ENCODE data around the gene DIP2B. TPM values are rescaled to one million over a fixed set of nuclear protein-coding genes. Genes with fewer than 3 reads are reported as not detected.
"Not testable (repeated sequence)": the region's sequence is repeated elsewhere in the genome, so short reads cannot be mapped to it uniquely, and the experiment has no call there.

Gene DIP2B
- total RNA-seq, 2 donors from 2014 or later = 22.8 to 31.0 TPM

DNA sequence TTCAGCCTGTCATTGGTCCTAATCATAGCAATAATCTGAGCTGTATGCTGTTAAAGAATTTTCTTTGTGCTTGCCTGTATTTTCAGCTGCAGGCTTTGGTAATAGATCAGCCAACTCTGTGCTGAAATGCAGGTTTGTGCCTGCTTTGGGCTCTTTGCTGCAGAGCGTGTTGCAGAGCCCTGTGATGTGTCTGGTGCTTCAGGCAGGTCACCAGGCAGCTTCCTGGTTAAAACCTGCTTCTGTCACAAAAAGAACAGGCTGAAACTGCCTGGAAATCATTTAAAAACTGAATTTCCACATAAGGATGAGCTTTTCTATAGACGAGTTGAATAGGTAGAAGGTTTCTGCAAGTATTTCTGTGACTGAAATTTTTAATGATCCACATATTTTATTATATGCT lies 3.1 kb downstream of the DIP2B start:
- Mint-ChIP-seq H3K27ac (peak overlapping the region; percentile 92), H3K36me3 (ENCODE audit: low read depth) (no peaks in the 10 kb centered on the region), H3K27me3 (no peaks in the 10 kb centered on the region), H3K4me3 (peak overlapping the region; percentile 80), H3K4me1 (peaks cover 42% of the 10 kb centered on the region)
- DNase-seq (no peak), ATAC-seq (no peak)
- no peaks in the 10 kb centered on the region for H3K9me3 ChIP-seq (ENCODE audit: control insufficient read depth, low read length, poor library complexity, severe bottlenecking)

DNA sequence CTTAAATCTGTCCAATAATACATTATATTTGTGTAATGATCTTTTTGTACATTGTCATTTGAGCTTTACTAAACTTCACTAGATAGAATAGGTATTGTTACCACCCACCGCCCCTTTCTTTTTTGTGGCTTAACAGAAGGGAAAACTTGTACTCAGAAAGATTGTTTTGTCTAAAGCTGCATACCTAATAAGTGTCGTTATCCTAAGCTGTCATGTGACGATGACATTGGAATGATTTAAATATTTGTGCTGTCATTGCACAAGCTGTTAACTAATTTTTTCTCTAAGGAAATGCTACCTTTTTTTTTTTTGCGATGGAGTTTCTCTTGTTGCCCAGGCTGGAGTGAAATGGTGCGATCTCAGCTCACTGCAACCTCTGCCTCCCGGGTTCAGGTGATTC lies 3.6 kb downstream of the DIP2B start:
- Mint-ChIP-seq H3K4me3 (peak overlapping the region; percentile 80), H3K27ac (peak overlapping the region; percentile 92), H3K27me3 (no peaks in the 10 kb centered on the region), H3K36me3 (ENCODE audit: low read depth) (no peaks in the 10 kb centered on the region), H3K4me1 (peaks cover 43% of the 10 kb centered on the region)
- DNase-seq (no peak), ATAC-seq (no peak)
- no peaks in the 10 kb centered on the region for H3K9me3 ChIP-seq (ENCODE audit: control insufficient read depth, low read length, poor library complexity, severe bottlenecking)

DNA sequence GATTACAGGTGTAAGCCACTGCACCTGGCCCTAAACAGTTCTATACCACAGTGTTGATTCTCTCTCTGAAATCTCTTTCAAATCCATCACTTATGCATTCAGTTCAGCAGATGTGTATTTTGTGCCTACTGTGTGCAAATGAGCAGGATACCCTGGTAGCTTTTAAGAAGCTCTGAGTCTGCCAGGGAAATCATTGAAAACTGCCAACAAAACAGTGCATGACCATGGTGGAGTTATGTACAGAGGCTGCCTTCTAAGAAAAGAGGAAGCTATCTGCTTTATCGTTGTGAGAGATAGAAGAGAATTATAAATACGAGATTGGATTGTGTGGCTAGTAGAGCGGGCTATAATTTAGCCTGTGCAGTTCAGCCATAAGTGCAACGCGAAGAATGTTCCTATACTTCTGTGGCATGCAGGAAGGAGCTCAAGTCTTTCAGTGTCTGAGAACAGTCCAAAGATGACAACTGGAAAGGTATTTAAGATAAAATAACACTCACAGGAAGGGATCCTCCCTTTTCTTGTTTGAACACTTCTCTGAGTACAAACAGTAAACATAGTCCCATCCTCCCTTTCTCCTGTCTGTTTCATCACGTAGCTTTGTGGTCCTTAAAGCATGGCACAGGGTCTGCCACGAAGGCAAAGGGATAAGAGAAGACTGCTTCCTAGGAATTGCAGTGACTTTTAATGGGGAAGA lies 4.3 kb downstream of the DIP2B start:
- H3K4me3 Mint-ChIP-seq = peak overlapping the region; percentile 59
- H3K4me1 Mint-ChIP-seq = peaks cover 49% of the 10 kb centered on the region
- H3K27me3 Mint-ChIP-seq = no peaks in the 10 kb centered on the region

DNA sequence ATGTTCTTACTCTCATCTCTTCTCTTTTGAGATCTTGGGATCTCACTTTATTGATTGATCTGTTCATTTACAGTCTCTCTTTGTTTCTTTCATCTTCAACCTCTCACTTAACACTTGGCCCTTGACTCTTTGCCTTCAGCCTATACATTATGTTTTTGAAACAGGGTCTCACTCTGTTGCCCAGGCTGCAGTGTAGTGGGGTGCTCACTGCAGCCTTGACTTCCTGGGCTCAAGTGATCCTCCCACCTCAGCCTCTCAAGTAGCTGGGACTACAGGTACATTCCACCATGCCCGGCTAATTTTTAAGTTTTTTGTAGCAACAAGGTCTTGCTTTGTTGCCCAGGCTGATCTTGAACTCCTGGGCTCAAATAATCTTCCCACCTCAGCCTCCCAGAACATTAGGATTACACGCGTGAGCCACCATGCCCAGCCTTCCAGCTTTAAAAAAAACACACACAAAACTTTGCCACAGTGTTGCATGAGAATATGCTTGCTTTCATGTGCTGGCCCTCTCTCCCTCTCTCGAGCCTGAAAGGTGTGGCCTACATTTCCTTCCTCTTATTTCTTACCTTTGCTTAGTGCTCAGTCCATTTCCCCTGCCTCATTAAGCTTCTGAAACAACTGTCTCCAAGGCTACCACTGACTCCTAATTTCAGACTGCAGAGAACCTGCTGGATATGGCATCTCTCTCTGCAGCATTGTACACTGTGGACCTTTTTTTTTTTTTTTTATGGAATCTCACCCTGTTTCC lies 9.9 kb downstream of the DIP2B start:
- Mint-ChIP-seq H3K4me3 (peak overlapping the region; percentile 83), H3K4me1 (peaks cover 34% of the 10 kb centered on the region), H3K36me3 (ENCODE audit: low read depth) (no peaks in the 10 kb centered on the region), H3K27ac (peak overlapping the region; percentile 91), H3K27me3 (no peaks in the 10 kb centered on the region)
- H3K9me3 ChIP-seq (ENCODE audit: control insufficient read depth, low read length, poor library complexity, severe bottlenecking) = no peaks in the 10 kb centered on the region
- DNase-seq (no peak), ATAC-seq (peak; percentile 65)

More for the DNA sequence above, 4.3 kb downstream of the DIP2B start:
- H3K27ac Mint-ChIP-seq = peak overlapping the region; percentile 92
- ATAC-seq (no peak), DNase-seq (no peak)
- H3K9me3 ChIP-seq (ENCODE audit: control insufficient read depth, low read length, poor library complexity, severe bottlenecking) = no peaks in the 10 kb centered on the region
- no peaks in the 10 kb centered on the region for H3K36me3 Mint-ChIP-seq (ENCODE audit: low read depth)

DNA sequence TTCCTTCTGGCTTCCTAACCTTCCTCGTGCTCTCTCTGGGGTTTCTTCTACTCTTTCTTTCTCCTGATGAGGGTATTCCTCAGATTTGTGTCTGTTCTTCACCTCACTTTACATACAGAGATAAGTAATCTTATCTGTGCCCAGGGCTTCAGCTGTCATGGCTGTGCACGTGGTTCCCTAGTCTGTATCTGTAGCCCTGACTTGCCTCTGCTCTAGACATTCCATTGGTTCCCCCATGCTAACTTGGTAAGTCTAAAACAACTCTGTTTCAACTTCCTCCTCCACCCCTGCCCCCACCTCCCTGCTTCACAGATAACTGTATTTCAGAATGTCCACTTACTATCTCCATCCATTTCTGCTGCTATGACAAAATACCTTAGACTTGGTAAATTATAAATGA lies 10.8 kb downstream of the DIP2B start:
- H3K27me3 Mint-ChIP-seq = no peaks in the 10 kb centered on the region
- H3K36me3 Mint-ChIP-seq (ENCODE audit: low read depth) = no peaks in the 10 kb centered on the region
- no peaks in the 10 kb centered on the region for H3K9me3 ChIP-seq (ENCODE audit: control insufficient read depth, low read length, poor library complexity, severe bottlenecking)
- peaks cover 37% of the 10 kb centered on the region for H3K4me1 Mint-ChIP-seq
- DNase-seq (no peak), ATAC-seq (no peak)
- H3K27ac Mint-ChIP-seq = peak overlapping the region; percentile 91
- peak overlapping the region; percentile 83 for H3K4me3 Mint-ChIP-seq

DNA sequence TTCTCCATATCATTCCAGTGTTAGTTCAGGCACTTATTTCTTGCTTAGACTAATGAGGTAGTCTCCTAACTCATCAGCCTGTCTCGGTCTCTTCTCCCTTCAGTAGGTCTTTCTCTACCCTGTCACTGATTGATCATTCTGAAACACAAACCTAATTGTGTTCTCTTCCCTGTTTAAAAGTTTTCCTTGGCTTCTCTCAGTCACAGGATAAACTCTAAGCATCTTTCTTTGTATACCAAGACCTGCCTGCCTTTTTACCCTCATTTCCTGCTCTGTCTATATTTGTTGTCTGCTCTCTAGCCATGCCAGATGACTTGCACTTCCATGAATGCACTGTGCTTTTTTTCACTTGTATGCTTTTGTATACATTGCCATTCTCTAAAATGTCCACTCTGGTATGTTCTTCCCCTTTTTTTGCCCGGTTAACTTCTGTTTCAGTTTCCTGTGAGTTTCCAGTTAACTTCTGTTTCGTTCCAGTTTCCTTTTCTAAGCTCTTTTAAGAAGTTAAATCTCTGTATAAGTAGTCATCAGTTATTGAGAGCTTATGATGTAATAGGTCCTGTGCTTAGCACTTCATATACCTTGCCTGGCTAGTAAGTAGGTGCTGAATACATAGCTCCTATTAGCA lies 12.8 kb downstream of the DIP2B start:
- Mint-ChIP-seq H3K4me1 (peaks cover 40% of the 10 kb centered on the region), H3K36me3 (ENCODE audit: low read depth) (no peaks in the 10 kb centered on the region), H3K27me3 (no peaks in the 10 kb centered on the region), H3K27ac (no peak overlapping the region), H3K4me3 (no peak overlapping the region)
- ATAC-seq = peak; percentile 74
- no peak for DNase-seq
- H3K9me3 ChIP-seq (ENCODE audit: control insufficient read depth, low read length, poor library complexity, severe bottlenecking) = no peaks in the 10 kb centered on the region

DNA sequence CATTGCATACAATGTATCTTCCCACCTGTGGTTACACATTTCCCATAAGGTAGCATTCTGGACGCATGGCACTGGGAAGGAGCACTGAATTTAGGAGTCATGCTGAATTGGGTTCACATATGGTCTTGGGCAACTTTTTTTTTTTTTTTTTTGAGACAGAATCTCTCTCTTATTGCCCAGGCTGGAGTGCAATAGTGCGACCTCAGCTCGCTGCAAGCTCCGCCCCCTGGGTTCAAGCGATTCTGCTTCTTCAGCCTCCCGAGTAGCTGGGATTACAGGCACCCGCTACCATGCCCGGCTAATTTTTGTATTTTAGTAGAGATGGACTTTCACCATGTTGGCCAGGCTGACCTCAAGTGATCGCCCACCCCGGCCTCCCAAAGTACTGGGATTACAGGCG lies 13.3 kb downstream of the DIP2B start:
- DNase-seq = no peak
- H3K27me3 Mint-ChIP-seq = no peaks in the 10 kb centered on the region
- no peak overlapping the region for H3K4me3 Mint-ChIP-seq
- no peak overlapping the region for H3K27ac Mint-ChIP-seq
- no peaks in the 10 kb centered on the region for H3K36me3 Mint-ChIP-seq (ENCODE audit: low read depth)
- peaks cover 42% of the 10 kb centered on the region for H3K4me1 Mint-ChIP-seq
- ATAC-seq = no peak
- H3K9me3 ChIP-seq (ENCODE audit: control insufficient read depth, low read length, poor library complexity, severe bottlenecking) = no peaks in the 10 kb centered on the region

DNA sequence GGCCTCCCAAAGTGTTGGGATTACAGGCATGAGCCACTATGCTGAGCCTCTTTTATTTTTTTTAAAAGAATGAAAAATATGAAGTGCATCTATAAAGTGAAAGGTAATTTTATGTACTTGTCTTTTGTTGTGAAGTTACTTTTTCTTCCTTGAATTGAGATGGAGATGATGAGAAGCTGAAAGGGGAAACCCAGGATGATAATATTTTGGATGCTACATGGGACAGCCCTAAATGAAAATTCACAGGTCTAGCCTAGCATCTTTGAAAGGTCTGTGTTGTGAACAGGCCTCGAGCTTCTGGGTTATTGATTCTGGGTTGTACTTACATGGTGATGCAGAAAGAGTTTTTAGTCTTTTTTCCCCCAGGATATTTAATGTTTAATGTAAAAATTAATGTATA lies 14.6 kb downstream of the DIP2B start:
- H3K36me3 Mint-ChIP-seq (ENCODE audit: low read depth) = no peaks in the 10 kb centered on the region
- H3K27me3 Mint-ChIP-seq = no peaks in the 10 kb centered on the region
- no peak overlapping the region for H3K27ac Mint-ChIP-seq
- no peaks in the 10 kb centered on the region for H3K9me3 ChIP-seq (ENCODE audit: control insufficient read depth, low read length, poor library complexity, severe bottlenecking)
- DNase-seq (no peak), ATAC-seq (no peak)
- H3K4me1 Mint-ChIP-seq = peaks cover 37% of the 10 kb centered on the region
- H3K4me3 Mint-ChIP-seq = no peak overlapping the region

DNA sequence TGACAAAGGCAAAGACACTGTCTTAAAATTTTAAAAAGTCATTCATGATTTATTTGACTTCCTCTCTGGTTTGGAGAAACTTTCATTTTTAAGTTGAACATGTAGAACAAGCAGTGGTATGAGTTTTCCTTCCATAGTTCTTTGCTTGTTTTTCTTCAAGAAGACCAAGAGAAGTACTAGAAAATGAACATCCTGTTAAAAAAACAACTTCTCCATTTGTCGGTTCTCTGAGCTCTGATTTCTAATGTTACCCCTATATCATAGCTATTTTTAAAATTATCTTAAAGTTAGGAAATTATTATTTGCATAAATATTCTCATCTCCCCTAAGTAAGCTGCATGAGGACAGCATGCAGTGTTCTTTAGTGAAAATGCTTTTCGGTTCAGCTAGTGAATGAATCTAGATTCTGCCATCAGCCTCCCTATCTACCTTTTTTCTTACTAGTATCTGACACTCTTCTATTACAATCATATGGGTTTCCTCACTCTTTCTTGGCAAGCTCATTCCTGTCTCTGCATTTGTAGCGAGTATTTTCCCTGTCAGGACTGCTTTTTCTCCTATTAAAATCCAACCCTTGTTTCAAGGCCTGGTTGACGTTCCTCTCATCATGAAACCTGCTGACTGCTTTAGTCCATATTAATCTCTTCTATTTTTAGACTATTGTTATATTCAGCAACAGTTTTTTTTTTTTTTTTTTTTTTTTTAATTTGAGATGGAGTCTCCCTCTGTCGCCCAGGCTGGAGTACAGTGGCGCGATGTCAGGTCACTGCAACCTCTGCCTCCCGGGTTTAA lies 15.8 kb downstream of the DIP2B start:
- Mint-ChIP-seq H3K4me1 (peaks cover 29% of the 10 kb centered on the region), H3K4me3 (no peak overlapping the region), H3K36me3 (ENCODE audit: low read depth) (no peaks in the 10 kb centered on the region), H3K27me3 (no peaks in the 10 kb centered on the region), H3K27ac (no peak overlapping the region)
- no peaks in the 10 kb centered on the region for H3K9me3 ChIP-seq (ENCODE audit: control insufficient read depth, low read length, poor library complexity, severe bottlenecking)
- ATAC-seq (no peak), DNase-seq (no peak)

DNA sequence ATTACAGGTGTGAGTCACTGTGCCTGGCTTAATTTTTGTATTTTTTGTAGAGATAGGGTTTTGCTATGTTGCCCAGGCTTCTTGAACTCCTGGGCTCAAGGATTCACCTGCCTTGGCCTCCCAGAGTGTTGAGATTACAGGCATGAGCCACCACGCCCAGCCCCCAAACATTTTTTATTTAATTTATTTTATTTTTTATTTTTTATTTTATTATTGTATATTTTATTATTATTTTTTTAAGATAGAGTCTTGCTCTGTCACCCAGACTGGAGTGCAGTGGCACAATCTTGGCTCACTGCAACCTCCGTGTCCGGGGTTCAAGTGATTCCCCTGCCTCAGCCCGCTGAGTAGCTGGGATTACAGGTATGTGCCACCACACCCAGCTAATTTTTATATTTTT lies 17.0 kb downstream of the DIP2B start:
- H3K4me1 Mint-ChIP-seq = peaks cover 28% of the 10 kb centered on the region
- H3K27me3 Mint-ChIP-seq = not testable (repeated sequence)

DNA sequence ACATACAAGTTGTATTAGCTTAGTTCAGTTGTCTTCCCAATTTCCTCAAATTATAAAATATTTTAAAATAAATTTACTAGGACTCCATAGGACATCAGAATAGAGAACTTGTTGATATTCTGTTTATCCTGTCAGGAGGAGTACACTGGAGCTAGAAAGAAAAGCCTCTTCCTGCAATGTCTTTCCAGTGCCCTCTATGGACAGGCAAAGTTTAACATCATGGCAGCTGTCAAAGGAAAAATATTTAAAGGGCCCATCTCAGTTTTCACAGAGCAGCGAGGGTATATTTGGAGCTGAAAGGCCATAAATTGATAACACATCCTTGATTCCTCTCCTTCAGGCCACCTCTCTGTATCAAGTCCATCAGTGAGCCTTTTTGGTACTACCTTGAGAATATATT lies 19.0 kb downstream of the DIP2B start:
- no peaks in the 10 kb centered on the region for H3K27me3 Mint-ChIP-seq
- H3K4me3 Mint-ChIP-seq = no peak overlapping the region
- H3K27ac Mint-ChIP-seq = no peak overlapping the region
- H3K9me3 ChIP-seq (ENCODE audit: control insufficient read depth, low read length, poor library complexity, severe bottlenecking) = no peaks in the 10 kb centered on the region
- no peak for DNase-seq
- peaks cover 3% of the 10 kb centered on the region for H3K36me3 Mint-ChIP-seq (ENCODE audit: low read depth)
- H3K4me1 Mint-ChIP-seq = peaks cover 33% of the 10 kb centered on the region
- no peak for ATAC-seq

More for the DNA sequence above, 17.0 kb downstream of the DIP2B start:
- not testable (repeated sequence) for DNase-seq; ATAC-seq; H3K9me3 ChIP-seq (ENCODE audit: control insufficient read depth, low read length, poor library complexity, severe bottlenecking); H3K36me3 Mint-ChIP-seq (ENCODE audit: low read depth); H3K4me3 Mint-ChIP-seq; H3K27ac Mint-ChIP-seq

DNA sequence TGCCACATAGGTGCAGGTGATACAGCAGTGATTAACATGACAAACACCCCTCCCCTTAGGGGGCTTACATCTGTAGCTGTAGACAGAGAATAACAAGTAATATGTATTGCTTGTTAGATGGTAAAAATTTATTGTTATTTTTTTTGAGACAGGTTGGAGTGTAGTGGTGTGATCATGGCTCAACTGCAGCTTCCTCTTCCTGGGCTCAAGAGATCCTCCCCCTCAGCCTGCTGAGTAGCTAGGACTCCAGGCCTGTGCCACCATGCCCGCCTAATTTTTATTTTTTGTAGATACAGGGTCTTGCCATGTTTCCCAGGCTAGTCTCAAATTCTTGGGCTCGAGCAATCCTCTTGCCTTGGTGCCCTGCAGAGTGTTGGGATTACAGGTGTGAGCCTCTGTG lies 19.8 kb downstream of the DIP2B start:
- H3K36me3 Mint-ChIP-seq (ENCODE audit: low read depth) = peaks cover 3% of the 10 kb centered on the region
- DNase-seq = no peak
- no peak overlapping the region for H3K27ac Mint-ChIP-seq
- no peak for ATAC-seq
- no peak overlapping the region for H3K4me3 Mint-ChIP-seq
- peaks cover 34% of the 10 kb centered on the region for H3K4me1 Mint-ChIP-seq
- no peaks in the 10 kb centered on the region for H3K9me3 ChIP-seq (ENCODE audit: control insufficient read depth, low read length, poor library complexity, severe bottlenecking)
- no peaks in the 10 kb centered on the region for H3K27me3 Mint-ChIP-seq

DNA sequence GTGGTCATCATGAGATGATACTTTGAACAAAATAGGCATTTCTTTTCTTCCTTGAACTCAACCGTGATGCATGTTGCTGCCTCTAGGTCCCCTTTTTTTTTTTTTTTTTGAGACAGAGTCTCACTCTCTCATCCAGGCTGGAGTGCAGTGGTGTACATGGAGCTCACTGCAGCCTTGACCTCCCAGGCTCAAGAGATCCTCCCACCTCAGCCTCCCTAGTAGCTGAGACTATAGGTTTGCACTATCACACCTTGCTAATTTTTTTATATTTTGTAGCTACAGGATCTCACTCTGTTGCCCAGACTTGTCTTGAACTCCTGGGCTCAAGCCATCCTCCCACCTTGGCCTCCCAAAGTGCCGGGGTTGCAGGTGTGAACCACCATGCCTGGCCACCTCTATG lies 20.6 kb downstream of the DIP2B start:
- DNase-seq (no peak), ATAC-seq (no peak)
- H3K36me3 Mint-ChIP-seq (ENCODE audit: low read depth) = peaks cover 3% of the 10 kb centered on the region
- H3K4me1 Mint-ChIP-seq = peaks cover 30% of the 10 kb centered on the region
- H3K27ac Mint-ChIP-seq = peak overlapping the region; percentile 84
- H3K27me3 Mint-ChIP-seq = no peaks in the 10 kb centered on the region
- H3K9me3 ChIP-seq (ENCODE audit: control insufficient read depth, low read length, poor library complexity, severe bottlenecking) = no peaks in the 10 kb centered on the region
- H3K4me3 Mint-ChIP-seq = no peak overlapping the region
